H1 (cell line): ENCODE data around the gene PARP16. TPM values are rescaled to one million over a fixed set of nuclear protein-coding genes. Genes with fewer than 3 reads are reported as not detected.

Experiments
- CTCF ChIA-PET: fragments of 300-600 bp; sonication (Branson Sonifier 250); formaldehyde crosslinking; loops from one replicate; lab custom pipeline; 2021; ENCODE audit not compliant: partially characterized antibody; lab: Charles Lee
- POLR2A ChIA-PET: fragments of 300-600 bp; sonication (Branson Sonifier 250); formaldehyde crosslinking; loops from one replicate; lab custom pipeline; 2021; ENCODE audit warnings: inconsistent platforms; ENCODE audit not compliant: partially characterized antibody; lab: Charles Lee
- DNase-seq, 2 experiments: peaks; one replicate each; pipeline versions ENCODE4 v3.0.0 to v3.0.0-alpha.2; 2010 to 2022; ENCODE audit warnings: low spot score in 2 of 2, low read depth in 1 of 2, mixed read lengths in 1 of 2
- FAIRE-seq: peaks from 2 replicates; lab custom pipeline; 2011; peaks lifted over from hg19 to GRCh38; lab: Jason Lieb, UNC
- H2AFZ ChIP-seq: 2 replicates; pipeline ENCODE4 v1.8.1; 2012; ENCODE audit warnings: low read length, inconsistent platforms
- H2AK5ac ChIP-seq: 2 replicates; pipeline ENCODE4 v1.6.1; 2013; ENCODE audit warnings: low read depth, low read length
- H2BK120ac ChIP-seq: replicated peaks from 2 replicates; pipeline ENCODE3; 2013; ENCODE audit warnings: low read depth, low read length, inconsistent platforms
- H2BK12ac ChIP-seq: 2 replicates; pipeline ENCODE4 v1.6.1; 2013; ENCODE audit warnings: low read depth, low read length
- H2BK15ac ChIP-seq: 2 replicates; pipeline ENCODE4 v1.6.1; 2013; ENCODE audit warnings: low read length
- H2BK20ac ChIP-seq: 2 replicates; pipeline ENCODE4 v1.6.1; 2013; ENCODE audit warnings: low read length
- H2BK5ac ChIP-seq: 2 replicates; pipeline ENCODE4 v1.6.1; 2013; ENCODE audit warnings: low read depth, low read length
- H3K14ac ChIP-seq: 2 replicates; pipeline ENCODE4 v1.6.1; 2013; ENCODE audit warnings: inconsistent platforms; ENCODE audit not compliant: insufficient read length
- H3K18ac ChIP-seq: 2 replicates; pipeline ENCODE4 v1.6.1; 2013; ENCODE audit warnings: low read length; ENCODE audit errors: extremely low read depth
- H3K23ac ChIP-seq: 2 replicates; pipeline ENCODE4 v1.6.1; 2013; ENCODE audit warnings: inconsistent platforms; ENCODE audit not compliant: insufficient read length
- H3K23me2 ChIP-seq: 2 replicates; pipeline ENCODE4 v1.6.1; 2013; ENCODE audit warnings: low read depth, low read length
- H3K27ac ChIP-seq: 2 replicates; pipeline ENCODE4 v1.6.1; 2011; ENCODE audit warnings: low read depth, low read length, inconsistent platforms
- H3K27me3 ChIP-seq, 4 experiments: replicated peaks in 1 of 4; 1 replicate in 1 of 4; 2 replicates in 3 of 4; pipeline versions ENCODE4 v1.6.1 to v1.8.1; 2011 to 2013; ENCODE audit warnings: low read length in 3 of 4, mild to moderate bottlenecking in 3 of 4, inconsistent platforms in 2 of 4, mixed read lengths in 2 of 4, moderate library complexity in 1 of 4; ENCODE audit not compliant: control insufficient read depth in 3 of 4, insufficient read depth in 3 of 4; ENCODE audit errors: extremely low read depth in 1 of 4
- H3K36me3 ChIP-seq, 4 experiments: 2 replicates each; pipeline versions ENCODE4 v1.6.1 to v1.8.1; 2011 to 2013; ENCODE audit warnings: mild to moderate bottlenecking in 4 of 4, low read length in 3 of 4, moderate library complexity in 2 of 4, control low read depth in 1 of 4, inconsistent platforms in 1 of 4; ENCODE audit not compliant: insufficient read depth in 4 of 4, control insufficient read depth in 2 of 4
- H3K4ac ChIP-seq: replicated peaks from 2 replicates; pipeline ENCODE3; 2013; ENCODE audit warnings: low read length, low read depth, mixed read lengths, inconsistent platforms; ENCODE audit not compliant: insufficient read length
- H3K4me1 ChIP-seq, 4 experiments: replicated peaks in 1 of 4; 1 replicate in 1 of 4; 2 replicates in 3 of 4; pipeline versions ENCODE4 v1.6.1 to v1.8.1; 2011 to 2013; ENCODE audit warnings: low read length in 3 of 4, inconsistent platforms in 2 of 4, mixed read lengths in 1 of 4; ENCODE audit not compliant: insufficient read depth in 4 of 4, control insufficient read depth in 3 of 4
- H3K4me2 ChIP-seq, 2 experiments: 2 replicates each; pipeline versions ENCODE4 v1.6.1 to v1.8.1; 2011 to 2013; ENCODE audit warnings: low read depth in 2 of 2, low read length in 2 of 2, control low read depth in 1 of 2, inconsistent platforms in 1 of 2, mild to moderate bottlenecking in 1 of 2; ENCODE audit not compliant: insufficient read depth in 1 of 2
- H3K4me3 ChIP-seq, 4 experiments: fragments of 200-600, 300-600 bp in 1 of 4; sonication (generic), shearing (Covaris generic), sonication (Bioruptor Twin) in 1 of 4; 2 replicates each; pipeline versions ENCODE4 v1.5.1 to v1.8.1; 2011 to 2016; ENCODE audit warnings: low read length in 4 of 4, low read depth in 3 of 4, control low read depth in 2 of 4, inconsistent platforms in 2 of 4, mild to moderate bottlenecking in 2 of 4, mixed read lengths in 1 of 4, moderate library complexity in 1 of 4; ENCODE audit not compliant: insufficient read depth in 2 of 4; ENCODE audit errors: extremely low read depth in 1 of 4
- H3K56ac ChIP-seq: replicated peaks from 2 replicates; pipeline ENCODE3; 2013; ENCODE audit warnings: low read depth, mild to moderate bottlenecking, mixed read lengths, low read length, inconsistent platforms; ENCODE audit not compliant: insufficient read length
- H3K79me1 ChIP-seq: 2 replicates; pipeline ENCODE4 v1.6.1; 2013; ENCODE audit warnings: low read depth, low read length, control low read depth
- H3K79me2 ChIP-seq, 2 experiments: 2 replicates each; pipeline versions ENCODE4 v1.6.1 to v1.8.1; 2012 to 2013; ENCODE audit warnings: low read length in 2 of 2, mild to moderate bottlenecking in 2 of 2, inconsistent platforms in 1 of 2; ENCODE audit not compliant: insufficient read depth in 2 of 2, control insufficient read depth in 1 of 2
- H3K9ac ChIP-seq, 4 experiments: replicated peaks in 1 of 4; 1 replicate in 1 of 4; 2 replicates in 3 of 4; pipeline versions ENCODE4 v1.6.1 to v1.8.1; 2011 to 2013; ENCODE audit warnings: low read depth in 3 of 4, low read length in 3 of 4, control low read depth in 2 of 4, mild to moderate bottlenecking in 2 of 4, moderate library complexity in 2 of 4, inconsistent platforms in 1 of 4; ENCODE audit errors: extremely low read depth in 1 of 4
- H3K9me3 ChIP-seq, 2 experiments: 2 replicates each; pipeline versions ENCODE4 v1.6.1 to v1.8.1; 2012 to 2013; ENCODE audit warnings: mild to moderate bottlenecking in 2 of 2, moderate library complexity in 2 of 2, control low read depth in 1 of 2, inconsistent platforms in 1 of 2, low read depth in 1 of 2, low read length in 1 of 2, mixed read lengths in 1 of 2; ENCODE audit not compliant: insufficient read depth in 2 of 2
- H4K20me1 ChIP-seq, 2 experiments: replicated peaks in 1 of 2; 2 replicates each; pipeline versions ENCODE3 to v1.8.1; 2011 to 2013; ENCODE audit warnings: inconsistent platforms in 2 of 2, low read length in 2 of 2, mild to moderate bottlenecking in 1 of 2; ENCODE audit not compliant: insufficient read depth in 2 of 2, control insufficient read depth in 1 of 2
- H4K5ac ChIP-seq: 2 replicates; pipeline ENCODE4 v1.6.1; 2013; ENCODE audit warnings: low read length, low read depth, mixed read lengths, inconsistent platforms; ENCODE audit not compliant: insufficient read length
- H4K8ac ChIP-seq: 2 replicates; pipeline ENCODE4 v1.8.0; 2013; ENCODE audit warnings: mild to moderate bottlenecking, moderate library complexity, low read length, inconsistent platforms; ENCODE audit not compliant: insufficient read depth; ENCODE audit errors: extremely low read depth
- H4K91ac ChIP-seq: replicated peaks from 2 replicates; pipeline ENCODE3; 2013; ENCODE audit warnings: low read length, mixed read lengths, inconsistent platforms; ENCODE audit not compliant: insufficient read length
- BACH1 ChIP-seq: IDR thresholded peaks from 2 replicates; pipeline ENCODE4 v1.6.1; 2012; ENCODE audit warnings: low read length, improper control_type of control experiment
- EP300 ChIP-seq, 2 experiments: IDR thresholded peaks; 1 replicate in 1 of 2; 2 replicates in 1 of 2; pipeline ENCODE4 v1.6.1; 2011 to 2012; ENCODE audit warnings: low read depth in 2 of 2, low read length in 2 of 2, mild to moderate bottlenecking in 2 of 2, borderline replicate concordance in 1 of 2, inconsistent platforms in 1 of 2, moderate library complexity in 1 of 2
- KDM5A ChIP-seq: fragments of 200-600 bp; IDR thresholded peaks from 2 replicates; pipeline ENCODE4 v1.7.1; 2012; ENCODE audit warnings: mild to moderate bottlenecking, low read length, inconsistent platforms, mixed read lengths
- POLR2A ChIP-seq, 2 experiments: IDR thresholded peaks; 1 replicate in 1 of 2; 2 replicates in 1 of 2; pipeline ENCODE4 v1.6.1; 2011; ENCODE audit warnings: low read depth in 2 of 2, low read length in 2 of 2, mild to moderate bottlenecking in 2 of 2; ENCODE audit errors: control extremely low read depth in 1 of 2
- SP2 ChIP-seq: IDR thresholded peaks from 2 replicates; pipeline ENCODE4 v1.6.1; 2012; ENCODE audit warnings: mild to moderate bottlenecking, low read length, inconsistent platforms
- polyA plus RNA-seq, 7 experiments: library from polyadenylated mRNA; depleted of rRNA in 3 of 7; stranded (reverse) in 5 of 7; unstranded in 2 of 7; fragments of >200 nt in 5 of 7; fragments of 200-250 nt in 2 of 7; gene quantifications; 1 replicate in 5 of 7; 2 replicates in 1 of 7; 4 replicates in 1 of 7; pipeline versions ENCODE4 v1.2.1 to v1.2.3, GENCODE V29; 2011 to 2013; ENCODE audit warnings: missing spikeins in 2 of 7, mixed read lengths in 2 of 7
- total RNA-seq: library from RNA; stranded (reverse); fragmentation: NEBNext Ultra II Directional; extraction: Animal tissue kit (Norgen Biotek cat#: 25700); gene quantifications from 2 replicates; pipeline ENCODE4 v1.2.1, GENCODE V29; 2021
- TF ChIP-seq, protein P1 (sequence below): IDR thresholded peaks from 2 replicates; pipeline ENCODE4 v1.6.1; 2011; ENCODE audit warnings: low read length, improper control_type of control experiment
- TF ChIP-seq, protein P2 (sequence below), 3 experiments: IDR thresholded peaks; 1 replicate in 2 of 3; 2 replicates in 1 of 3; pipeline versions ENCODE4 v1.5.1 to v1.6.1; 2011; ENCODE audit warnings: low read length in 3 of 3, mild to moderate bottlenecking in 3 of 3, inconsistent platforms in 2 of 3, low read depth in 1 of 3, moderate library complexity in 1 of 3; ENCODE audit not compliant: insufficient read depth in 1 of 3; ENCODE audit errors: control extremely low read depth in 1 of 3

The PARP16 gene
- total and polyA plus RNA-seq, 2 of the 8 experiments (the other 6 are each of a cell fraction or from before 2014, with no cell fraction given) = 3.7 to 5.0 TPM

DNA sequence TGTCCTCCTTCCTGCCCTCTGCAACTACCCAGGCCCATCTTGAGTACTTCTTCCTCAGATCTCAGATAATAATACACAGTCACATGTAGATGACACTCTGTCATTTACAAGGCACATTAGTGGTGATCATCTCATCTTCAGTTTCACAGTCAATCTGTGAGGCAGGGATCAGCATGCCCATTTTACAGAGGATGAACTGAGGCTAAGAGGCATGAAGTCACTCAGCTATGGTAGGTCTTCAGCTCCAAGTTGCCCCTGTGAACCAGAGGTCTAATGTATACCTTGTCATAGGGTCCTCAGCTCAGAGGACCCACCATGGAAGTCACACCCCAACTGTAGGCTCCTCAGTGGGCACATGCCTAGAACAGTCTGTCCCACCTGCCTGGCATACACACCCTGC lies 71.2 kb downstream of the PARP16 start:
- H3K27ac ChIP-seq = no peak overlapping the region
- H3K4me2 ChIP-seq = no peak overlapping the region
- H2BK15ac ChIP-seq = no peak overlapping the region
- H3K27me3 ChIP-seq = no peaks in the 10 kb centered on the region
- DNase-seq (no peak), FAIRE-seq (no peak)
- peaks cover 0 to 4% (median 0%) of the 10 kb centered on the region in 4 experiments; a peak in 3 of 7 replicates for H3K4me1 ChIP-seq
- H4K5ac ChIP-seq = no peak overlapping the region
- H4K8ac ChIP-seq = no peak overlapping the region
- POLR2A ChIA-PET = interaction anchor here (0.6 to 1.4 kb wide), 2 partner anchors 20 to 89 kb away, joined by 3 to 7 read pairs; partner anchors contain the start of gene RNU5B-1
- no peak overlapping the region for H3K56ac ChIP-seq
- H3K14ac ChIP-seq = no peak overlapping the region
- no peak overlapping the region for H2BK120ac ChIP-seq
- CTCF ChIA-PET = interaction anchor here (0.9 to 4.1 kb wide), 8 partner anchors 13 to 82 kb away, joined by 3 to 20 read pairs (median 4); no protein-coding TSS in a partner anchor
- H3K23ac ChIP-seq = no peak overlapping the region
- H3K79me2 ChIP-seq = no peaks in the 10 kb centered on the region
- H3K4me3 ChIP-seq = no peak overlapping the region
- no peak overlapping the region for H2BK5ac ChIP-seq
- H2BK12ac ChIP-seq = no peak overlapping the region
- no peaks in the 10 kb centered on the region for H3K23me2 ChIP-seq
- TF ChIP-seq EP300 (IDR thresholded peaks at IDR 0.05; ENCODE audit: borderline replicate concordance in 1 of 2, low read depth in 2 of 2, low read length in 2 of 2) (no peak), POLR2A (IDR thresholded peaks at IDR 0.05; ENCODE audit: control extremely low read depth in 1 of 2, low read depth in 2 of 2, low read length in 2 of 2) (no peak), BACH1 (no peak), KDM5A (no peak), SP2 (no peak)
- TF ChIP-seq, protein P1, sequence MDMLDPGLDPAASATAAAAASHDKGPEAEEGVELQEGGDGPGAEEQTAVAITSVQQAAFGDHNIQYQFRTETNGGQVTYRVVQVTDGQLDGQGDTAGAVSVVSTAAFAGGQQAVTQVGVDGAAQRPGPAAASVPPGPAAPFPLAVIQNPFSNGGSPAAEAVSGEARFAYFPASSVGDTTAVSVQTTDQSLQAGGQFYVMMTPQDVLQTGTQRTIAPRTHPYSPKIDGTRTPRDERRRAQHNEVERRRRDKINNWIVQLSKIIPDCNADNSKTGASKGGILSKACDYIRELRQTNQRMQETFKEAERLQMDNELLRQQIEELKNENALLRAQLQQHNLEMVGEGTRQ = no peak
- TF ChIP-seq, protein P2, sequence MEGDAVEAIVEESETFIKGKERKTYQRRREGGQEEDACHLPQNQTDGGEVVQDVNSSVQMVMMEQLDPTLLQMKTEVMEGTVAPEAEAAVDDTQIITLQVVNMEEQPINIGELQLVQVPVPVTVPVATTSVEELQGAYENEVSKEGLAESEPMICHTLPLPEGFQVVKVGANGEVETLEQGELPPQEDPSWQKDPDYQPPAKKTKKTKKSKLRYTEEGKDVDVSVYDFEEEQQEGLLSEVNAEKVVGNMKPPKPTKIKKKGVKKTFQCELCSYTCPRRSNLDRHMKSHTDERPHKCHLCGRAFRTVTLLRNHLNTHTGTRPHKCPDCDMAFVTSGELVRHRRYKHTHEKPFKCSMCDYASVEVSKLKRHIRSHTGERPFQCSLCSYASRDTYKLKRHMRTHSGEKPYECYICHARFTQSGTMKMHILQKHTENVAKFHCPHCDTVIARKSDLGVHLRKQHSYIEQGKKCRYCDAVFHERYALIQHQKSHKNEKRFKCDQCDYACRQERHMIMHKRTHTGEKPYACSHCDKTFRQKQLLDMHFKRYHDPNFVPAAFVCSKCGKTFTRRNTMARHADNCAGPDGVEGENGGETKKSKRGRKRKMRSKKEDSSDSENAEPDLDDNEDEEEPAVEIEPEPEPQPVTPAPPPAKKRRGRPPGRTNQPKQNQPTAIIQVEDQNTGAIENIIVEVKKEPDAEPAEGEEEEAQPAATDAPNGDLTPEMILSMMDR (IDR thresholded peaks at IDR 0.05; ENCODE audit: control extremely low read depth in 1 of 3, insufficient read depth in 1 of 3, low read depth in 1 of 3, low read length in 3 of 3) = no peak
- TF ChIP-seq, all 59 proteins: peak for 0
- Histone ChIP-seq H4K91ac (no peak overlapping the region), H3K79me1 (no peaks in the 10 kb centered on the region), H2BK20ac (no peak overlapping the region), H4K20me1 (no peaks in the 10 kb centered on the region), H3K9me3 (no peaks in the 10 kb centered on the region), H2AK5ac (no peak overlapping the region), H3K36me3 (no peaks in the 10 kb centered on the region), H2AFZ (no peak overlapping the region), H3K18ac (no peak overlapping the region), H3K4ac (no peak overlapping the region), H3K9ac (no peak overlapping the region)
